HepG2 (cell line): ENCODE measurements around the gene NOS1. TPM values are rescaled to one million over a fixed set of nuclear protein-coding genes. Genes with fewer than 3 reads are reported as not detected.

Experiments used
- ATAC-seq: fragments of 200-7000 bp; cut with Tn5 transposase; 3 replicates; pipeline ENCODE4 v1.9.1; 2020; ENCODE audit warnings: mild to moderate bottlenecking, moderate library complexity
- BruUV-seq: library from RNA; stranded (reverse); fragments of 400-500 nt; replicated peaks from 2 replicates; lab custom pipeline; 2021; lab: Mats Ljungman, UMichigan
- CTCF ChIA-PET: fragments of 300-600 bp; formaldehyde crosslinking; extraction: SDS; loops from one replicate; lab custom pipeline; 2021; ENCODE audit warnings: low total read pairs, inconsistent platforms, low intra/inter-chr PET ratio; lab: Yijun Ruan, JAX
- POLR2A ChIA-PET: fragments of 350-600 bp; sonication (Branson Sonifier 250); formaldehyde crosslinking; loops from one replicate; lab custom pipeline; 2020; ENCODE audit warnings: antibody characterized with exemption, inconsistent platforms; lab: Yijun Ruan, JAX
- DNase-seq: peaks from one replicate; pipeline ENCODE4 v3.0.0-alpha.2; 2015; ENCODE audit warnings: low spot score
- FAIRE-seq: peaks from 3 replicates; lab custom pipeline; 2011; peaks lifted over from hg19 to GRCh38; lab: Jason Lieb, UNC
- H2AFZ ChIP-seq: one replicate; pipeline ENCODE4 v1.6.1; 2011; ENCODE audit warnings: low read length, inconsistent platforms
- H3K27ac ChIP-seq: fragments of 300-600 bp; 3 replicates; pipeline ENCODE4 v1.8.0; 2011; ENCODE audit warnings: mixed run types, mild to moderate bottlenecking, mixed read lengths, low read length, inconsistent platforms; ENCODE audit not compliant: insufficient read depth; ENCODE audit errors: extremely low read length
- H3K27me3 ChIP-seq, 2 experiments: fragments of 200-600 bp in 1 of 2; 2 replicates in 1 of 2; 3 replicates in 1 of 2; pipeline versions ENCODE4 v1.6.0 to v1.8.0; 2011; ENCODE audit warnings: low read length in 2 of 2, mild to moderate bottlenecking in 2 of 2, moderate library complexity in 2 of 2, inconsistent platforms in 1 of 2; ENCODE audit not compliant: insufficient read depth in 2 of 2, control insufficient read depth in 1 of 2
- H3K36me3 ChIP-seq, 2 experiments: fragments of 200-600 bp in 1 of 2; replicated peaks in 1 of 2; 2 replicates in 1 of 2; 3 replicates in 1 of 2; pipeline versions ENCODE4 v1.5.1 to v1.8.0; 2011; ENCODE audit warnings: low read length in 2 of 2, inconsistent platforms in 1 of 2; ENCODE audit not compliant: insufficient read depth in 2 of 2, control insufficient read depth in 1 of 2
- H3K4me1 ChIP-seq: 2 replicates; pipeline ENCODE4 v1.5.1; 2012; ENCODE audit warnings: low read length, inconsistent platforms; ENCODE audit not compliant: insufficient read depth
- H3K4me2 ChIP-seq: 2 replicates; pipeline ENCODE4 v1.6.0; 2011; ENCODE audit warnings: low read depth, low read length, inconsistent platforms
- H3K4me3 ChIP-seq, 3 experiments: fragments of 200-600 bp in 1 of 3; sonication (generic), shearing (Covaris generic) in 1 of 3; replicated peaks in 1 of 3; 2 replicates each; pipeline ENCODE4 v1.5.1; 2011 to 2016; ENCODE audit warnings: low read length in 3 of 3, inconsistent platforms in 2 of 3, low read depth in 2 of 3, mild to moderate bottlenecking in 2 of 3, control low read depth in 1 of 3, mixed read lengths in 1 of 3; ENCODE audit not compliant: insufficient read depth in 1 of 3
- H3K79me2 ChIP-seq: one replicate; pipeline ENCODE4 v1.6.1; 2011; ENCODE audit warnings: low read length, inconsistent platforms; ENCODE audit not compliant: insufficient read depth
- H3K9ac ChIP-seq: 2 replicates; pipeline ENCODE4 v1.6.0; 2011; ENCODE audit warnings: mild to moderate bottlenecking, low read depth, low read length, inconsistent platforms; ENCODE audit not compliant: insufficient read depth
- H3K9me3 ChIP-seq: 2 replicates; pipeline ENCODE4 v1.5.1; 2012; ENCODE audit warnings: mild to moderate bottlenecking, low read length
- H4K20me1 ChIP-seq: 2 replicates; pipeline ENCODE4 v1.6.0; 2011; ENCODE audit warnings: inconsistent platforms, mild to moderate bottlenecking, low read length, moderate library complexity; ENCODE audit not compliant: insufficient read depth
- ESRRA ChIP-seq: sonication (generic); formaldehyde crosslinking; IDR thresholded peaks from 2 replicates; pipeline ENCODE4 v1.5.1; 2020; ENCODE audit warnings: mild to moderate bottlenecking, low read depth, missing genetic modification reagents
- EZH2 ChIP-seq: conservative IDR thresholded peaks from 2 replicates; pipeline ENCODE4 v1.6.1; 2012; ENCODE audit warnings: mild to moderate bottlenecking, low read depth, low read length, moderate library complexity
- FOXC1 ChIP-seq: sonication (generic); formaldehyde crosslinking; IDR thresholded peaks from 2 replicates; pipeline ENCODE4 v1.8.0; 2022; ENCODE audit warnings: mild to moderate bottlenecking, missing genetic modification reagents, borderline replicate concordance
- HOXA5 ChIP-seq: sonication (generic); formaldehyde crosslinking; IDR thresholded peaks from 2 replicates; pipeline ENCODE4 v1.4.0; 2020; ENCODE audit warnings: missing genetic modification reagents
- KLF12 ChIP-seq: sonication (generic); formaldehyde crosslinking; IDR thresholded peaks from 2 replicates; pipeline ENCODE4 v1.4.0; 2020; ENCODE audit warnings: missing genetic modification reagents, borderline replicate concordance
- ZNF256 ChIP-seq: sonication (generic); formaldehyde crosslinking; conservative IDR thresholded peaks from 2 replicates; pipeline ENCODE4 v1.4.0; 2020; ENCODE audit warnings: missing genetic modification reagents
- ZNF777 ChIP-seq: sonication (generic); formaldehyde crosslinking; IDR thresholded peaks from 2 replicates; pipeline ENCODE4 v1.4.0; 2020; ENCODE audit warnings: missing genetic modification reagents
- ZNF879 ChIP-seq: sonication (generic); formaldehyde crosslinking; IDR thresholded peaks from 2 replicates; pipeline ENCODE4 v1.8.1; 2023; ENCODE audit warnings: missing genetic modification reagents
- WGBS: methylation state at CpG from one replicate; pipeline ENCODE4 v1.1.6; 2017; ENCODE audit warnings: low lambda C conversion rate; 5-methylcytosine and 5-hydroxymethylcytosine counted together
- in situ Hi-C: cut with HindIII; loops from 2 replicates; pipeline ENCODE4 v1.10.0; 2017; ENCODE audit warnings: low pct_unique_long_range_greater_than_20kb; ENCODE audit not compliant: extremely low pct_ligation_motif_present
- intact Hi-C: fragments of 100-400 bp; cut with micrococcal nuclease; formaldehyde crosslinking; loops from one replicate; pipeline ENCODE4 v1.10.0; 2022; ENCODE audit not compliant: unreplicated experiment
- polyA plus RNA-seq, 8 experiments: library from polyadenylated mRNA; depleted of rRNA in 3 of 8; stranded (reverse) in 7 of 8; unstranded in 1 of 8; fragments of >200 nt; fragmentation: Illumina TruSeq in 4 of 8; extraction: Trizol in 4 of 8; gene quantifications; 2 replicates each; pipeline versions ENCODE4 v1.2.1 to v1.2.3, GENCODE V29; 2011 to 2016; ENCODE audit warnings: low read depth in 4 of 8, missing spikeins in 1 of 8, mixed read lengths in 1 of 8; ENCODE audit not compliant: insufficient read depth in 1 of 8
- total RNA-seq, 5 experiments: library from RNA; depleted of rRNA; stranded (reverse); fragments of >200 nt; fragmentation: Illumina TruSeq; extraction: Trizol; gene quantifications; 2 replicates each; pipeline ENCODE4 v1.2.3, GENCODE V29; 2016; ENCODE audit warnings: low read depth in 1 of 5
- TF ChIP-seq, protein P1 (sequence below): sonication (generic); formaldehyde crosslinking; IDR thresholded peaks from 2 replicates; pipeline ENCODE4 v1.4.0; 2020; ENCODE audit warnings: missing genetic modification reagents

Gene NOS1
- total and polyA plus RNA-seq, 2 of the 13 experiments (the other 11 are each of a cell fraction or from before 2014, with no cell fraction given): not detected

DNA sequence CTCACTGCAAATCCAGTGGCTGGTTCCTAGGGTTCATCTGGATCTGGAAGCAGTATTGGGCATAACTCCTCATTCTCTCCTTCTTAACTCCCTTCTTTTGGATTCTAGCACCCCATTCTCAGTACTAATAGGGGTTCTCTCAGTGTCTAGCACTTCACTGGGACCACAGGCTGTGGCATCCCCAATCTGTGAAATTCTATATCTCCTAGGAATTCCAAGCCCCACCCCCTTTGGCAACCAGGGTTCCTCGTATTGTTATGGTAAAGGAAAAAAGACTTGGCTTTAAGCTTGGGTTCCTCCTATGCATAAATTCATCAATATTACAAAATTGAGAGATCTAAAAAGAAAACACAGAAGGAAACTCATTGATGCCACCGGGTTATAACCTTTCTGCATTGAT lies 126.2 kb downstream of the NOS1 start:
- 7% methylated on average over 2 of the region's 2 CpGs for WGBS
- ATAC-seq: no peak
- intact Hi-C loops: loop anchor here (5.0 to 10.0 kb wide), 2 partner anchors 352 to 440 kb away; no protein-coding TSS in a partner anchor
- no peak for DNase-seq
- no peak overlapping the region for H3K9ac ChIP-seq
- no peaks in the 10 kb centered on the region for H3K36me3 ChIP-seq
- no TSS peak for BruUV-seq
- peaks cover 3 to 17% of the 10 kb centered on the region in 2 experiments; a peak in 4 of 5 replicates for H3K27me3 ChIP-seq
- TF ChIP-seq ZNF256 (CRISPR knock-in tag): no peak
- TF ChIP-seq, protein P1, sequence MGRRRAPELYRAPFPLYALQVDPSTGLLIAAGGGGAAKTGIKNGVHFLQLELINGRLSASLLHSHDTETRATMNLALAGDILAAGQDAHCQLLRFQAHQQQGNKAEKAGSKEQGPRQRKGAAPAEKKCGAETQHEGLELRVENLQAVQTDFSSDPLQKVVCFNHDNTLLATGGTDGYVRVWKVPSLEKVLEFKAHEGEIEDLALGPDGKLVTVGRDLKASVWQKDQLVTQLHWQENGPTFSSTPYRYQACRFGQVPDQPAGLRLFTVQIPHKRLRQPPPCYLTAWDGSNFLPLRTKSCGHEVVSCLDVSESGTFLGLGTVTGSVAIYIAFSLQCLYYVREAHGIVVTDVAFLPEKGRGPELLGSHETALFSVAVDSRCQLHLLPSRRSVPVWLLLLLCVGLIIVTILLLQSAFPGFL (CRISPR knock-in tag): no peak
- no peak for TF ChIP-seq ZNF777
- TF ChIP-seq ESRRA (CRISPR knock-in tag): no peak
- TF ChIP-seq HOXA5 (CRISPR knock-in tag): no peak
- no peaks in the 10 kb centered on the region for H3K9me3 ChIP-seq
- in situ Hi-C loops: loop anchor here (10.0 kb wide), 2 partner anchors 350 to 610 kb away; no protein-coding TSS in a partner anchor
- POLR2A ChIA-PET: no interaction called here
- no peaks in the 10 kb centered on the region for H4K20me1 ChIP-seq
- H3K27ac ChIP-seq: no peak overlapping the region
- H2AFZ ChIP-seq: no peak overlapping the region
- CTCF ChIA-PET: no interaction called here
- no peak overlapping the region for H3K4me3 ChIP-seq
- H3K79me2 ChIP-seq: no peaks in the 10 kb centered on the region
- FAIRE-seq: no peak
- no peak overlapping the region for H3K4me2 ChIP-seq
- no peaks in the 10 kb centered on the region for H3K4me1 ChIP-seq

DNA sequence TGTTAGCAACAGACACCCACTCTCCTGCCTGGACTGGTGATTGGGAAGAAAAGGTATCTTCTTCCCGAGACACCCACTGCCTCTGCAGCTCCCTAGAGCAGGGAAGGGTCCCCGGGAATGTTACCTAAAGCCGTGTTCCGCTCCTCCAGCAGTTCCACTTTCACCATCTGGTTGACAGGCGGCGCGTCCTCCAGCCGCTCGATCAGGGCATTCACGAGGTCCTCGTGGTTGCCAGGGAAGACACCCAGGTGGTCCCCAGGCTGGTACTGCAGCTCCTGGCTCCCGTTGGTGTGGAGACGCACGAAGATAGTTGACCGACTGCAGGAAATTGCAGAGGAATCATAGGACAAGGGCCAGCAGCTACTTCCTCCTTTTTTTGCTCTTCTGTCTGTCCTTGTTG lies 127.0 kb downstream of the NOS1 start:
- TF ChIP-seq ZNF879 (CRISPR knock-in tag) (no peak), KLF12 (CRISPR knock-in tag) (no peak), FOXC1 (CRISPR knock-in tag) (no peak), EZH2 (no peak)
- TF ChIP-seq, protein P1 (CRISPR knock-in tag): no peak
- Histone ChIP-seq H3K4me1 (no peaks in the 10 kb centered on the region), H3K9ac (no peak overlapping the region), H3K4me3 (no peak overlapping the region), H3K27me3 (peaks cover 3 to 16% of the 10 kb centered on the region in 2 experiments; a peak in 4 of 5 replicates), H2AFZ (no peak overlapping the region), H3K36me3 (no peaks in the 10 kb centered on the region), H3K79me2 (no peaks in the 10 kb centered on the region), H4K20me1 (no peaks in the 10 kb centered on the region), H3K27ac (no peak overlapping the region), H3K9me3 (no peaks in the 10 kb centered on the region), H3K4me2 (no peak overlapping the region)
- no TSS peak for BruUV-seq
- ChIA-PET CTCF (no interaction called here), POLR2A (no interaction called here)
- 21% methylated on average over 13 of the region's 15 CpGs for WGBS
- DNase-seq (no peak), ATAC-seq (no peak), FAIRE-seq (no peak)
- in situ Hi-C loops (loop anchor here (10.0 kb wide), 2 partner anchors 350 to 610 kb away; no protein-coding TSS in a partner anchor), intact Hi-C loops (loop anchor here (5.0 to 10.0 kb wide), 2 partner anchors 440 to 618 kb away; no protein-coding TSS in a partner anchor)
